Hair follicular keratinocyte (primary cell): Measurements from ENCODE around the gene DENR. TPM values are rescaled to one million over a fixed set of nuclear protein-coding genes. Genes with fewer than 3 reads are reported as not detected.

Source experiments
- total RNA-seq: library from RNA; depleted of rRNA; stranded (reverse); fragments of >200 nt; gene quantifications from 2 replicates; pipeline ENCODE4 v1.2.3, GENCODE V29; 2015

DENR gene
- total RNA-seq, result 30.9 and 33.2 TPM in 2 replicates

GRCh38 chr12:122752464-122753318 lies at the start of gene DENR:
TSS of gene DENR (plus strand) at chr12:122752824. CDS start at chr12:122753702, 878 bp downstream.

GRCh38 chr12:122702890-122703611 lies 49.6 kb upstream of the DENR start, which contains the start of gene HCAR2:
TSS of gene HCAR2 (minus strand) at chr12:122703357. CDS start at chr12:122703283, 74 bp downstream.

GRCh38 chr12:122716658-122717057 lies 36.0 kb upstream of the DENR start, which contains the start of gene HCAR3:
TSS of gene HCAR3 (minus strand) at chr12:122716811. CDS start at chr12:122716737, 74 bp downstream.

GRCh38 chr12:122730215-122731014 lies 22.2 kb upstream of the DENR start, which contains the start of gene HCAR1:
TSS of gene HCAR1 (minus strand) at chr12:122730844. CDS start at chr12:122730339, 505 bp downstream.

Other genes starting within 250 kb of the DENR start
- 24.6 and 31.4 TPM in 2 replicates for gene RSRC2, start 225.9 kb upstream of the DENR start, total RNA-seq
- gene KNTC1, start 225.6 kb upstream of the DENR start, total RNA-seq, result 16.1 and 28.1 TPM in 2 replicates
- 0.61 and 2.1 TPM in 2 replicates for gene HCAR2, start 49.5 kb upstream of the DENR start, total RNA-seq
- gene HCAR3, start 36.0 kb upstream of the DENR start, total RNA-seq, result 1.4 and 4.3 TPM in 2 replicates
- gene HCAR1, start 22.0 kb upstream of the DENR start, total RNA-seq, result 0.11 and 0.31 TPM in 2 replicates
- gene CCDC62, start 21.7 kb downstream of the DENR start, total RNA-seq, result 0.23 TPM in 2 replicates
- gene HIP1R, start 82.6 kb downstream of the DENR start, total RNA-seq, result 43.9 and 47.3 TPM in 2 replicates
- gene VPS37B, start 143.3 kb downstream of the DENR start, total RNA-seq, result 53.7 and 59.2 TPM in 2 replicates
- gene ABCB9, start 213.6 kb downstream of the DENR start, total RNA-seq, result 6.3 and 10.5 TPM in 2 replicates
- 7.0 and 15.6 TPM in 2 replicates for gene OGFOD2, start 222.4 kb downstream of the DENR start, total RNA-seq
- 262 and 285 TPM in 2 replicates for gene ARL6IP4, start 227.9 kb downstream of the DENR start, total RNA-seq